HFFc6 (cell line): ENCODE data around the gene LIPE. TPM values are rescaled to one million over a fixed set of nuclear protein-coding genes. Genes with fewer than 3 reads are reported as not detected.

Experiments
- DNase-seq: peaks from one replicate; pipeline ENCODE4 v3.0.0-alpha.2; 2018
- H3K27ac Mint-ChIP-seq: 2 replicates; pipeline ENCODE4 v1.8.0; 2020; ENCODE audit warnings: mild to moderate bottlenecking, mixed read lengths
- H3K27me3 Mint-ChIP-seq: 2 replicates; pipeline ENCODE4 v1.8.0; 2021; ENCODE audit warnings: mild to moderate bottlenecking, moderate library complexity, mixed read lengths; ENCODE audit not compliant: insufficient read depth
- H3K36me3 Mint-ChIP-seq: 2 replicates; pipeline ENCODE4 v1.8.0; 2021; ENCODE audit warnings: low read depth, mixed read lengths
- H3K4me1 Mint-ChIP-seq: 2 replicates; pipeline ENCODE4 v1.8.0; 2020; ENCODE audit warnings: low read depth, mixed read lengths
- H3K4me3 Mint-ChIP-seq: 2 replicates; pipeline ENCODE4 v1.8.0; 2020; ENCODE audit warnings: mild to moderate bottlenecking, moderate library complexity, mixed read lengths
- H3K9me3 Mint-ChIP-seq: 2 replicates; pipeline ENCODE4 v1.8.0; 2020; ENCODE audit warnings: mild to moderate bottlenecking, mixed read lengths
- CTCF ChIP-seq: fragments of 200-600 bp; sonication (generic); IDR thresholded peaks from 2 replicates; pipeline ENCODE4 v1.5.0; 2021; ENCODE audit warnings: antibody characterized with exemption, mild to moderate bottlenecking
- total RNA-seq, 6 experiments: library from RNA; stranded (reverse); fragmentation: NEBNext Ultra II Directional; extraction: Animal tissue kit (Norgen Biotek cat#: 25700); gene quantifications; 2 replicates in 1 of 6; 3 replicates in 5 of 6; pipeline ENCODE4 v1.2.3, GENCODE V29; 2021

LIPE gene
- total RNA-seq, 6 experiments from 2014 or later, result 4.7 to 9.2 (median 7.1) TPM

DNA sequence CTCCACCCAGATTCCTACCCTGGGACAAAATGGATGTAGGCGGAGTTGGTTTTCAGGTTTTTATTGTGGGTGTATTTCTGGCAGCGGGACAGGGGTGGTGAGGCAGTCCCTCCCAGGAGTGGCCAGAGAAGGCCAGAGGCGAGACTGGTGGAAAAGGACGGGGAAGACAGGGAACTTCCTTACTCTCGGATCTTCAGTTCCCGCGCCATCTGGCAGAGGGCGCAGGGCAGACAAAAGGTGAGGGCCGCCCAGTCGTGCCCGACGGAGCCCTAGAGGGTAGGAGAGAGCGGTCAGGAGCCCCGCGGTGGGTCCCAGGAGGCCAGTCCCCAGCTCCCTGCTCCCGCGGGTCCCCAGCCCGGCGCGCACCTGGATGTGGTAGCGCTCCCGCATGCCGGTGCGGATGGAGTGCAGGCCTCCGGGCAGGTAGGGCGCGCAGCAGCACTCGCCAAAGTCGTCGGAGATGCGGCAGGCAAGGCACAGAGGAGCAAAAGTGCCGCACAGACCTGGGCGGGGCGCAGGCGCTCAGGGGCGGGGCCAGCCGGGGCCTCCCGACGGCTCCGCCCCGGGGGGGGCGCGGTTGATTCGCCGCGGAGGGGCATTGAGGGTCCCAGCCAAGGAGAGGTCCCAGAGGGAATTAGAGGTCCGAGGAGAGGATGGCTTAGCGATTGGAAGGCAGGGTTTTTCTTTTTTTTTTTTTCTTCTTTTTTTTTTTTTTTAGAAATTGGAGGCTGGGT is 40.0 kb downstream of the LIPE start:
- peak; percentile 49 for DNase-seq
- H3K4me3 Mint-ChIP-seq, result peak overlapping the region; percentile 68

DNA sequence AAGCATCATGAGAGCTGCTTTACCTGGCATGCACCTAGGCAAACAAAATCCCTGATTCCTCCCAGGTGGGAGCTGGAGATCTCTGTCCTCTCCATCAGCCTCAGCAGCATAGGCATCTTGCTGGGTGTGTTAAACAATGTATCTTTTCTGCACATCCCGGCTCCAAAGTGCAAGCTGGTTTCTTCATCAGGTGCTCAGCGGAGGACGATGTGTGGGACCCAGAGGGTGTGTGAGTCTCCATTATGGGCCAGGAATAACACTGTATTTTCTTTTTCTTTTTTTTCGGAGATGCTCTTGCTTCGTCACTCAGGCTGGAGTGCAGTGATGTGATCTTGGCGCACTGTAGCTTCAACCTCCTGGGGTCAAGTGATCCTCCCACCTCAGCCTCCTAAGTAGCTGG is 47.0 kb downstream of the LIPE start:
- Mint-ChIP-seq H3K27me3 (peaks cover 9% of the 10 kb centered on the region), H3K36me3 (no peaks in the 10 kb centered on the region; the same call in 1 of the 2 replicates), H3K27ac (no peak overlapping the region), H3K9me3 (no peaks in the 10 kb centered on the region), H3K4me1 (no peaks in the 10 kb centered on the region), H3K4me3 (no peak overlapping the region)
- DNase-seq, result no peak
- no peak for TF ChIP-seq CTCF

More for the DNA sequence above, 40.0 kb downstream of the LIPE start:
- H3K4me1 Mint-ChIP-seq, result peaks cover 7% of the 10 kb centered on the region
- H3K27ac Mint-ChIP-seq, result no peak overlapping the region
- peak; percentile 73 for TF ChIP-seq CTCF
- no peaks in the 10 kb centered on the region for H3K9me3 Mint-ChIP-seq
- H3K27me3 Mint-ChIP-seq, result peaks cover 24% of the 10 kb centered on the region
- no peaks in the 10 kb centered on the region for H3K36me3 Mint-ChIP-seq

DNA sequence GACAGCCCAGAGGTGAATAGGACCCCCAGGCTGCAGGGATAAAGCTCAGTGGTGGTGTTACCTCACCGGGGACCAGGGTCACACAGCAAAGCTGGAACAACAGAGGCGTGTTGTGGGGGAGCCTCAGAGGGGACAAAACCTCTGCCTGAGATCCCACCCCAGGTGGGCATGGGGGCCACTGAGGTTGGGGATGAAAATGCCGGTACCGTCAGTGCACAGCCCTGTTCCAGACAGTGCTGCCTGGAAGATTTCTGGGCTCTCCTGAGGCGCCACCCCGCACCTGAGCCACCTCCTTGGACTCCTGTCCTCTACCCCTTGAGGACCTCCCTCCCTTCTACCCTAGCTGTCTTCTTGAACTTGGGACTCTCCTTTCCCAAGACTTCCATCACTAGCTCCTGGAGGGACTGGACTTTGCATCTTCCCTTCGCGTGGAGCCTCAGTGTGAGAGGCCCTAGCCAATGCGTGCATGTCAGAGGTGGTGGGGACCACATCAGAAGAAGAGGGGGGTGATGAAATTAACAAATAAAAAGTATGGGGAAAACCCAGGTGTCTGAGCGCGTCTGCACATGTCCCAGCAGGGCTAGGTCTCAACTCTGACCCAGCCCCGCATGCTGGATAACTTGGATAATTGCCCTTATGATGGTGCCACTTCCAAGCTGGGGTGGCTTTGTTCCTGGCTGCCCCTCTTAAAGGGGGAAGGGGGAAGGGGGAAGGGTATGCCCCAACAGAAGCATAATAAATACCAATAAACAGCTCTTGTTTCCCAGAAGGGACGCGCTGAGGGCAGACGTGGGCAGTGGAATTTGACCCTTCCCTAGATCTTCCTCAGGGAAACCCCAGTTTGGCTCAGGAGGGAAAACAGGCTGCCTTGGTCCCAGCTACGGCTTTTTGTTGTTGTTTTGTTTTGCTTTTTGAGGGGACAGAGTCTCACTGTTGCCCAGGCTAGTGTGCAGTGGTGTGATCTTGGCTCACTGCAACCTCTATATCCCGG is 48.7 kb downstream of the LIPE start:
- no peak overlapping the region for H3K4me3 Mint-ChIP-seq
- H3K9me3 Mint-ChIP-seq, result no peaks in the 10 kb centered on the region
- peaks cover 10% of the 10 kb centered on the region for H3K27me3 Mint-ChIP-seq
- no peaks in the 10 kb centered on the region; the same call in 1 of the 2 replicates for H3K36me3 Mint-ChIP-seq
- no peak overlapping the region for H3K27ac Mint-ChIP-seq
- H3K4me1 Mint-ChIP-seq, result no peaks in the 10 kb centered on the region
- no peak for TF ChIP-seq CTCF
- no peak for DNase-seq

DNA sequence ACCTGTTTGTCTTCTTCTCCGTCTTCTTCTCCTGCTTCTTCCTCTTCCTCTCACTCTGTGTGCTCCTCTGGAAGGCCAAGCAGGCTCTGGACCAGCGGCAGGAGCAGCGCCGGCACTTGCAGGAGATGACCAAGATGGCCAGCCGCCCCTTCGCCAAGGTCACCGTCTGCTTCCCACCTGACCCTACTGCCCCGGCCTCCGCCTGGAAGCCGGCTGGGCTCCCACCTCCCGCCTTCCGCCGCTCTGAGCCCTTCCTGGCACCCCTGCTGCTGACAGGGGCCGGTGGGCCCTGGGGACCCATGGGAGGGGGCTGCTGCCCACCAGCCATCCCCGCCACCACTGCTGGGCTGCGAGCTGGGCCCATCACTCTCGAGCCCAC is 51.0 kb downstream of the LIPE start:
- Mint-ChIP-seq H3K4me3 (no peak overlapping the region), H3K36me3 (no peaks in the 10 kb centered on the region; the same call in 1 of the 2 replicates), H3K27me3 (peaks cover 9% of the 10 kb centered on the region), H3K9me3 (no peaks in the 10 kb centered on the region), H3K27ac (no peak overlapping the region), H3K4me1 (no peaks in the 10 kb centered on the region)
- no peak for TF ChIP-seq CTCF
- DNase-seq, result no peak

- Mint-ChIP-seq H3K4me1 (no peaks in the 10 kb centered on the region), H3K27ac (no peak overlapping the region), H3K36me3 (no peaks in the 10 kb centered on the region; the same call in 1 of the 2 replicates), H3K27me3 (peaks cover 9% of the 10 kb centered on the region), H3K9me3 (no peaks in the 10 kb centered on the region), H3K4me3 (no peak overlapping the region)
- DNase-seq, result no peak
- no peak for TF ChIP-seq CTCF
These were observed 51.6 kb downstream of the LIPE start for GRCh38 chr19:42375415-42376176.
